ENCODE measurements around the gene ME2.

The ME2 gene

DNA sequence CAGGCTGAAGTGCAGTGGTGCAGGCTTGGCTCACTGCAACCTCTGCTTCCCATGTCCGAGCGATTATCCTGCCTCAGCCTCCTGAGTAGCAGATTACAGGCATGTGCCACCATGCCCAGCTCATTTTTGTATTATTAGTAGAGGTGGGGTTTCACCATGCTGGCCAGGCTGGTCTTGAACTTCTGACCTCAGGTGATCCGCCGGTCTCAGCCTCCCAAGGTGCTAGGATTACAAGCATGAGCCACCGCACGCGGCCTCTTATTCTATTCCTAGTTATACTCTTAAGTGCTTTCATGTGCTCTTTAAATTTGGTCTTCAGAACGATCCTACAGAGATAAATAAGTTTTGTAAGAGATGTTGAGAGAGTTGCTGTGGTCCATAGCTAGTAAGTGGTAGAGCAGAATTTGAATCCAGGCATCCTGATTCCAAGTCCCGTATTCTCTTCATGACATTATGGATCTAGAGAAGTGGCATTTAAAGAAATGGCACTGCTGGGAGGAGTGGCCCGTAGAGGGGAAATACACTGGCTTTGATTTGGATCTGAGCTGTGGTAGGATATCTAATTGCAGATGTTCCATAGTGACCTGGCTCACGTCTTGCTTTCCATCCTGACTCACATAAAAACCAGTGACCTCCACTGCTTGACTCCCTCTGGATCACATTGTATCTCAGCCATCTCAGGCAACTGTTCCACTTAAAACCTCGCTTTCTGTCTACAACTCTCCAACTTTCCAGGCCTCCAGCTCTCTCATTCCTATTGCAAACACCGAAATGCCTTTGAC lies 22.8 kb upstream of the ME2 start:
- TF ChIP-seq FOXP2 (optimal IDR thresholded peaks at IDR 0.05; ENCODE audit: borderline replicate concordance, extremely low read depth, extremely low read length, insufficient read depth) (no peak), POLR2AphosphoS5 (IDR thresholded peaks at IDR 0.05; ENCODE audit: low read depth, low read length) (no peak), TAF1 (IDR thresholded peaks at IDR 0.05; ENCODE audit: borderline replicate concordance, insufficient read depth, low read length) (no peak), SIN3A (IDR thresholded peaks at IDR 0.05; ENCODE audit: borderline replicate concordance, insufficient read depth, low read length) (no peak)
- TF ChIP-seq, protein P1, sequence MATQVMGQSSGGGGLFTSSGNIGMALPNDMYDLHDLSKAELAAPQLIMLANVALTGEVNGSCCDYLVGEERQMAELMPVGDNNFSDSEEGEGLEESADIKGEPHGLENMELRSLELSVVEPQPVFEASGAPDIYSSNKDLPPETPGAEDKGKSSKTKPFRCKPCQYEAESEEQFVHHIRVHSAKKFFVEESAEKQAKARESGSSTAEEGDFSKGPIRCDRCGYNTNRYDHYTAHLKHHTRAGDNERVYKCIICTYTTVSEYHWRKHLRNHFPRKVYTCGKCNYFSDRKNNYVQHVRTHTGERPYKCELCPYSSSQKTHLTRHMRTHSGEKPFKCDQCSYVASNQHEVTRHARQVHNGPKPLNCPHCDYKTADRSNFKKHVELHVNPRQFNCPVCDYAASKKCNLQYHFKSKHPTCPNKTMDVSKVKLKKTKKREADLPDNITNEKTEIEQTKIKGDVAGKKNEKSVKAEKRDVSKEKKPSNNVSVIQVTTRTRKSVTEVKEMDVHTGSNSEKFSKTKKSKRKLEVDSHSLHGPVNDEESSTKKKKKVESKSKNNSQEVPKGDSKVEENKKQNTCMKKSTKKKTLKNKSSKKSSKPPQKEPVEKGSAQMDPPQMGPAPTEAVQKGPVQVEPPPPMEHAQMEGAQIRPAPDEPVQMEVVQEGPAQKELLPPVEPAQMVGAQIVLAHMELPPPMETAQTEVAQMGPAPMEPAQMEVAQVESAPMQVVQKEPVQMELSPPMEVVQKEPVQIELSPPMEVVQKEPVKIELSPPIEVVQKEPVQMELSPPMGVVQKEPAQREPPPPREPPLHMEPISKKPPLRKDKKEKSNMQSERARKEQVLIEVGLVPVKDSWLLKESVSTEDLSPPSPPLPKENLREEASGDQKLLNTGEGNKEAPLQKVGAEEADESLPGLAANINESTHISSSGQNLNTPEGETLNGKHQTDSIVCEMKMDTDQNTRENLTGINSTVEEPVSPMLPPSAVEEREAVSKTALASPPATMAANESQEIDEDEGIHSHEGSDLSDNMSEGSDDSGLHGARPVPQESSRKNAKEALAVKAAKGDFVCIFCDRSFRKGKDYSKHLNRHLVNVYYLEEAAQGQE (IDR thresholded peaks at IDR 0.05; ENCODE audit: insufficient read depth in 1 of 2, low read depth in 2 of 2, low read length in 2 of 2) = no peak

DNA sequence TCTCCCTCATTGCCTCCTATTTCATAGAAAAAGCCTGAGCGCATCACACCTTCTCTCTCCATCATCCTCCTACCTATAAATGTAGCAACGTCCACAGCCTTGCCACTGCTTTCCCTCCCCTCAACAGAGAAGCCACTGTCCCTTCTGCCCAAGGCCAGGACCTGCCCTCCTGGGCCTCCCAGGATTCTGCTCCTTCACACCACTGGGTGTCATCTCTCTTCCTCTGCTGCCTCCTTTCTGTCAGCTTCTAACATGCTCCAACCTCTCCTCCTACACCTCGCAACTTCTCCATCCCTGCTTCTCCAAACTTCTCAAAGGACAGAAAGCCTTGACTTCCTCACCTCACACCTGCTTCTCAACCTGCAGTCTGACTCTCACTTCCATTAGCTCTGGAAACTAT lies 21.2 kb upstream of the ME2 start:
- TF ChIP-seq POLR2AphosphoS5 (IDR thresholded peaks at IDR 0.05; ENCODE audit: low read depth, low read length) (no peak), TAF1 (IDR thresholded peaks at IDR 0.05; ENCODE audit: borderline replicate concordance, insufficient read depth, low read length) (no peak), SIN3A (IDR thresholded peaks at IDR 0.05; ENCODE audit: borderline replicate concordance, insufficient read depth, low read length) (no peak), FOXP2 (optimal IDR thresholded peaks at IDR 0.05; ENCODE audit: borderline replicate concordance, extremely low read depth, extremely low read length, insufficient read depth) (no peak)

DNA sequence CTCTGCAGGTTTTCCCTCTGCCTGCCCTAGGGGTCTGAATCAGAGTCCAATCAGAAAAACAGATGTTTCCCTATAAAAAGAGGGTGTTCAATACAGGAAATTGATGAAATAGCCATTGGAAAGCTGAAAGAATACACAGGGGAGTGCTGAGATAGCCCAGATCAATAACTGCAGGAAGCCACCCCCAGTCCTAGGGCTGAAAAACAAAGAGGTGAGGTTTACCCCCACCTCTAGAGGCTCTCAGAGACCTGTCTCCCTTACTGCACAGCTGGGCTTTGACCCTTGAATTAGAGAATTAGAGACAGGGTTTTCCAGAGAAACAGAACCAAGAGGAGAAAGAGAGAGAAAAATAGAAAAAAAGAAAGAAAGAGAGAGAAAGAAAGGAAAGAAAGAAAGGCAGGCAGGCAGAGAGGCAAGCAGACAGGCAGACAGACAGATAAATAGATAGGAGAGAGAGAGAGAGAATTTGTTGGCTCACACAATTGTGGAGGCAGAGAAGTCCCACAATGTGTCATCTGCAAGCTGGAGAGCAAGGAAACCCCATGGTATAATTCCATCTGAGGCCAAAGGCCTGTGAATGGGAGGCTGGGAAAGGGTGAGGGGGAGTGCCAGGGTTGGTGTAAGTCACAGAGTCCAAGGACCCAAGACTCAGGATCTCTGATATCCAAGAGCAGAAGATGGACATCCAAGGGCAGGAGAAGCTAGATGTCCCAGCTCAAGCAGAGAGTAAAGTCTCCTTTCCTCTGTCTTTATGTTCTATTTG lies 18.9 kb upstream of the ME2 start:
- TF ChIP-seq SIN3A (IDR thresholded peaks at IDR 0.05; ENCODE audit: borderline replicate concordance, insufficient read depth, low read length) = no peak
- TF ChIP-seq, protein P1 (IDR thresholded peaks at IDR 0.05; ENCODE audit: insufficient read depth in 1 of 2, low read depth in 2 of 2, low read length in 2 of 2) = no peak

DNA sequence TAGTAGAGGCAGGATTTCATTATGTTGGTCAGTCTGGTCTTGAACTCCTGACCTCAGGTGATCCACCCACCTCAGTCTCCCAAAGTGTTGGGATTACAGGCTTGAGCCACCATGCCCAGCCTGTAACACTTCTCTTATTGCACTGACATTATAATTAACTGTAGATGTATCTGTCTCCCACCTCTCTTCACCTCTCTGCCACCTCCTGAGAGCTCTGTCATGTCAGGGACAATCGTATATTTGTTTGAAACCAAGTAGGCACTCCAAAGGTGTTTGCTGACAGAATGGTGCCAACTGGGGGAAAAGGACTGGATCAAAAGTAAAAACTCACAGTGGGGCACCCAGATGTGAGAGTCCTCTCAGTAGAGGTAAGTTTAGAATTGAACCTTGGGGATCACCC lies 17.3 kb upstream of the ME2 start:
- TF ChIP-seq TAF1 (IDR thresholded peaks at IDR 0.05; ENCODE audit: borderline replicate concordance, insufficient read depth, low read length) (no peak), POLR2AphosphoS5 (IDR thresholded peaks at IDR 0.05; ENCODE audit: low read depth, low read length) (no peak), FOXP2 (optimal IDR thresholded peaks at IDR 0.05; ENCODE audit: borderline replicate concordance, extremely low read depth, extremely low read length, insufficient read depth) (no peak), SIN3A (IDR thresholded peaks at IDR 0.05; ENCODE audit: borderline replicate concordance, insufficient read depth, low read length) (no peak)
- TF ChIP-seq, protein P1 (IDR thresholded peaks at IDR 0.05; ENCODE audit: insufficient read depth in 1 of 2, low read depth in 2 of 2, low read length in 2 of 2) = no peak

DNA sequence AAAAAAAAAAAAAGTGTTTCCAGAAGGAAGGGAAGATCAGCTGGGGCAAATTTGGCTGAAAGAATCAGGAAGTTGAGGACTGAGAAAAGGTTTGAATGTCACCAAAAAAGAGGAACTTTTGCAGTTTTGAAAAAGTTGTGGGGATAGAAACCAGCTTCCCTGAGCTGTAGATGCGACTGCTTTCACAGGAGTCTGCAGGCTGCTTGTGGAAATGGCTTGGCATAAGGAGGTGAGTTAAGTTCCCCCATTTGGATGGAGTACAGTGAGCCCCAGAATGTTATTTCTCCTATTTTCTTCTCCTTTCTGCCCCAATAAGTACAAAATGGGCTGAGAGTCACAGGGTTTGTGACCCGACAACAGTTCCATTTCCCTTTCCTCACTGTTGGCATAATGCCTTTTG lies 16.5 kb upstream of the ME2 start:
- TF ChIP-seq FOXP2 (optimal IDR thresholded peaks at IDR 0.05; ENCODE audit: borderline replicate concordance, extremely low read depth, extremely low read length, insufficient read depth) = no peak
- TF ChIP-seq TAF1 (IDR thresholded peaks at IDR 0.05; ENCODE audit: borderline replicate concordance, insufficient read depth, low read length) = no peak
- TF ChIP-seq POLR2AphosphoS5 (IDR thresholded peaks at IDR 0.05; ENCODE audit: low read depth, low read length) = no peak

DNA sequence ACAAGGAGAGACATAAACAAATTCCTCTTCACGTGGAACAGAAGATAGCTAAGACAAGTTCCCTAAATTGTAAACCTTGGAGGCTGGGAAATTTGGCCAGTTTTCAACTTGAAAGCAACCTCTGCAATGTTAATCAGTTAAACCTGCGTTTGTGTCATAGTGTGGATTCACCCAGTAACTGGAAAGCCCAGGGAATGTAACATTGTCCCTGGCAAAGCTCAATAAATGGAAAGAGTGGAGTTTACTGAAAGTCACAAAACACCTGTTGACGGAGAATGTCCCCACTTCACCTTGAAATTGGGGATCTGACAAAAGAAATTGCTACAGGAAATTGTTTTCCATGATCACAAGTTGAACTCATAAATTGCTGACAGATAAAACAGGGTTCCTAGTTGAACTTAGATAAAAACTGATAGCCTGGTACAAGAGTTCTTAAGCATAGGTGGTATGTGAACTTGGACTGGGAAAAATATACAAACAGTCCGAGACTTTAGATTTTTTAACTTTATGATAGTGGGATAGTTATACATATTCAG lies 15.0 kb upstream of the ME2 start:
- TF ChIP-seq TAF1 (IDR thresholded peaks at IDR 0.05; ENCODE audit: borderline replicate concordance, insufficient read depth, low read length) = no peak
- no peak for TF ChIP-seq POLR2AphosphoS5 (IDR thresholded peaks at IDR 0.05; ENCODE audit: low read depth, low read length)
- TF ChIP-seq SIN3A (IDR thresholded peaks at IDR 0.05; ENCODE audit: borderline replicate concordance, insufficient read depth, low read length) = no peak
- no peak for TF ChIP-seq FOXP2 (optimal IDR thresholded peaks at IDR 0.05; ENCODE audit: borderline replicate concordance, extremely low read depth, extremely low read length, insufficient read depth)
- TF ChIP-seq, protein P1 (IDR thresholded peaks at IDR 0.05; ENCODE audit: insufficient read depth in 1 of 2, low read depth in 2 of 2, low read length in 2 of 2) = no peak
